SK-N-SH treated with all-trans-retinoic acid at 6 μM for 48 hours (cell line): ENCODE results near the gene HCRTR1.

Source experiments
- ATAC-seq: fragments of 200-7000 bp; cut with Tn5 transposase; 3 replicates; pipeline ENCODE4 v1.9.1; 2020; ENCODE audit warnings: mild to moderate bottlenecking, moderate library complexity
- ARNTL ChIP-seq: fragments of 450-650 bp; formaldehyde crosslinking; IDR thresholded peaks from 2 replicates; pipeline ENCODE4 v1.5.0; 2020; ENCODE audit warnings: low read depth, mild to moderate bottlenecking, moderate library complexity, borderline replicate concordance
- BACH2 ChIP-seq: fragments of 250-450 bp; sonication (Bioruptor Pico); IDR thresholded peaks from 2 replicates; pipeline ENCODE4 v1.9.0; 2021; ENCODE audit warnings: mild to moderate bottlenecking, borderline replicate concordance
- ESRRG ChIP-seq: fragments of 250-450 bp; sonication (Bioruptor Pico); IDR thresholded peaks from 2 replicates; pipeline ENCODE4 v1.6.1; 2021; ENCODE audit warnings: mild to moderate bottlenecking
- GLIS3 ChIP-seq: fragments of 250-450 bp; sonication (Bioruptor Pico); IDR thresholded peaks from 2 replicates; pipeline ENCODE4 v1.5.0; 2020; ENCODE audit warnings: mild to moderate bottlenecking, moderate library complexity
- ISL1 ChIP-seq: fragments of 250-450 bp; sonication (Bioruptor Pico); IDR thresholded peaks from 2 replicates; pipeline ENCODE4 v2.1.2; 2022; ENCODE audit warnings: mild to moderate bottlenecking, moderate library complexity
- OSR1 ChIP-seq: fragments of 250-450 bp; sonication (Bioruptor Pico); IDR thresholded peaks from 2 replicates; pipeline ENCODE4 v1.8.0; 2022; ENCODE audit warnings: moderate library complexity, mild to moderate bottlenecking, inconsistent platforms
- POU6F1 ChIP-seq: fragments of 250-450 bp; sonication (Bioruptor Pico); IDR thresholded peaks from 2 replicates; pipeline ENCODE4 v1.8.0; 2021; ENCODE audit warnings: low read depth, mild to moderate bottlenecking, moderate library complexity, borderline replicate concordance
- SNAI2 ChIP-seq: fragments of 250-450 bp; sonication (Bioruptor Pico); IDR thresholded peaks from 2 replicates; pipeline ENCODE4 v1.5.0; 2020; ENCODE audit warnings: mild to moderate bottlenecking, moderate library complexity
- TCF4 ChIP-seq: fragments of 250-450 bp; sonication (Bioruptor Pico); IDR thresholded peaks from 2 replicates; pipeline ENCODE4 v1.8.0; 2021; ENCODE audit warnings: mild to moderate bottlenecking, moderate library complexity, borderline replicate concordance
- TOX ChIP-seq: fragments of 250-450 bp; sonication (Bioruptor Pico); IDR thresholded peaks from 2 replicates; pipeline ENCODE4 v1.8.0; 2021; ENCODE audit warnings: mild to moderate bottlenecking, moderate library complexity, borderline replicate concordance
- ZC3H10 ChIP-seq: fragments of 250-450 bp; sonication (Bioruptor Pico); IDR thresholded peaks from 2 replicates; pipeline ENCODE4 v1.5.1; 2021; ENCODE audit warnings: mild to moderate bottlenecking, moderate library complexity
- ZFP3 ChIP-seq: fragments of 250-450 bp; sonication (Bioruptor Pico); IDR thresholded peaks from 2 replicates; pipeline ENCODE4 v1.5.0; 2020; ENCODE audit warnings: mild to moderate bottlenecking, moderate library complexity
- ZFP30 ChIP-seq: fragments of 450-650 bp; formaldehyde crosslinking; IDR thresholded peaks from 2 replicates; pipeline ENCODE4 v1.5.0; 2022; ENCODE audit warnings: mild to moderate bottlenecking, moderate library complexity
- ZNF70 ChIP-seq: fragments of 450-650 bp; formaldehyde crosslinking; IDR thresholded peaks from 2 replicates; pipeline ENCODE4 v1.5.0; 2020; ENCODE audit warnings: mild to moderate bottlenecking, moderate library complexity
- ZNF8 ChIP-seq: fragments of 450-650 bp; formaldehyde crosslinking; IDR thresholded peaks from 2 replicates; pipeline ENCODE4 v1.5.0; 2020; ENCODE audit warnings: mild to moderate bottlenecking, moderate library complexity
- TF ChIP-seq, protein P1 (sequence below): fragments of 250-450 bp; sonication (Bioruptor Pico); IDR thresholded peaks from 2 replicates; pipeline ENCODE4 v1.5.1; 2020; ENCODE audit warnings: low read depth, mild to moderate bottlenecking, moderate library complexity
- TF ChIP-seq, protein P2 (sequence below): fragments of 250-450 bp; sonication (Bioruptor Pico); IDR thresholded peaks from 2 replicates; pipeline ENCODE4 v1.8.0; 2020; ENCODE audit warnings: mild to moderate bottlenecking, moderate library complexity, borderline replicate concordance
- TF ChIP-seq, protein P3 (sequence below): fragments of 250-450 bp; sonication (Bioruptor Pico); IDR thresholded peaks from 2 replicates; pipeline ENCODE4 v1.5.0; 2020; ENCODE audit warnings: mild to moderate bottlenecking, moderate library complexity

The HCRTR1 gene

DNA sequence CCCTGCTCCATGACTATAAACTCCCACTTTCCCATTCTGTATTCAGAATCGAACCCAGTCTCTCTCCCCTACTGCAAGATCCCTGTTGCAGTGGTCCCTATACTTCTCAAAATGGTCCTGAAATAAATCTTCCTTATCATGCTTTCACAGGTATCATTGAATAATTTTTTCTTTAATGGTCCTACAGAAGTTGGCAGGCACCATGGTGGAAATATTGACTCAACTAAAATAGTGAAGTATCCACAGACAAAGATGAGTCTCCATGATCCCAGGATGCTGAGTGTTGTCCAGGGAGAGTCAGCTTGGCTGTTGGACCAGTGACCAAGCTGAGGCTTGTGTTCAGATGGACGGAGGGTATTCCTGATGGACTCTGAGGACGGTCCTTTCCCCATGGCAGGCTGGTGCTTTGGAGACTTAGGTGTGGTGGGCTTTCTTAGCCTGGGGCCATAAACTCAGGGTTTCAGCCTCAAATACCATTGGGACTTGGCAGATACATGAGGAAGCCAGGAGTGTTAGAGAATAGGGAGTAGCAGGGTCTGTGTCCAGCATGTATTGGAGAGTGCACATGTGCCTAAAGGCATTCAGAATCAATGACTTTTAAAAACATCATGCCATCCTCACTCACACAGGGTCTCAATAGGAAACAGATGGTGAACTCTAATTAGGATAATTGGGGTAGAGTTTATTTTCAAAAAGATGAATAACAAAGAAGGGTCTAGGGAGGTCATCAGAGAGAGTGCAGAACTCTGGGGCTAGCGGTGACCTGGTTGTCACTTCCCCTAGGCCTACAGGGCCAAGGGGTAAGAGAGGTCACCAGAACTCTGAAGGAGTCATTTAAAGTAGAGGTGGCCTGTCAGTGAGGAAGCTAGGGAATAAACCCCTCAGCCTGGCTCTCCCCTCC, 21.4 kb upstream of the HCRTR1 start:
- no peak for ATAC-seq

DNA sequence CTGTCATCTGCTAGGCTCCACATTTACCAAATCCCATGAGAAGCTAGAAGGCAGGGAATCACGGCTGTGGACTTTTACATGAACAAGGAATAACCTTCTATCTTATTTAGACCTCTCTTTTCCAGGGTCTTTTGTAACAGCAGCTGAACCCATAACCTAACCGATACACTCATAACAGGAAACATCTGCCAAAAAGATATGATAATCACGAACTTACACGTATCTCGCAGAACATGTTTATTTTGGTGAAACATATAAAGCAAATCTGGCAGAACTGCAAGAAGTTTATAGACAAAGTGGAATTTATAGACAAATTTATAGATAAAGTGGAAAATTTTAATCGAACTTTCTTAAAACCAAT, 20.8 kb upstream of the HCRTR1 start:
- TF ChIP-seq ZNF8 (CRISPR knock-in tag): no peak
- no peak for TF ChIP-seq ISL1 (CRISPR knock-in tag)
- no peak for TF ChIP-seq GLIS3 (CRISPR knock-in tag)
- TF ChIP-seq ESRRG (CRISPR knock-in tag): no peak
- TF ChIP-seq TCF4 (CRISPR knock-in tag): no peak
- TF ChIP-seq BACH2 (CRISPR knock-in tag): no peak
- TF ChIP-seq OSR1 (CRISPR knock-in tag): no peak
- TF ChIP-seq POU6F1: no peak
- no peak for TF ChIP-seq ZFP30 (CRISPR knock-in tag)
- TF ChIP-seq, protein P1, sequence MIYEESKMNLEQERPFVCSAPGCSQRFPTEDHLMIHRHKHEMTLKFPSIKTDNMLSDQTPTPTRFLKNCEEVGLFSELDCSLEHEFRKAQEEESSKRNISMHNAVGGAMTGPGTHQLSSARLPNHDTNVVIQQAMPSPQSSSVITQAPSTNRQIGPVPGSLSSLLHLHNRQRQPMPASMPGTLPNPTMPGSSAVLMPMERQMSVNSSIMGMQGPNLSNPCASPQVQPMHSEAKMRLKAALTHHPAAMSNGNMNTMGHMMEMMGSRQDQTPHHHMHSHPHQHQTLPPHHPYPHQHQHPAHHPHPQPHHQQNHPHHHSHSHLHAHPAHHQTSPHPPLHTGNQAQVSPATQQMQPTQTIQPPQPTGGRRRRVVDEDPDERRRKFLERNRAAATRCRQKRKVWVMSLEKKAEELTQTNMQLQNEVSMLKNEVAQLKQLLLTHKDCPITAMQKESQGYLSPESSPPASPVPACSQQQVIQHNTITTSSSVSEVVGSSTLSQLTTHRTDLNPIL (CRISPR knock-in tag): no peak
- no peak for TF ChIP-seq ZC3H10
- no peak for TF ChIP-seq ZFP3 (CRISPR knock-in tag)
- no peak for ATAC-seq

More for the DNA sequence above, 21.4 kb upstream of the HCRTR1 start:
- no peak for TF ChIP-seq GLIS3 (CRISPR knock-in tag)
- TF ChIP-seq, protein P1 (CRISPR knock-in tag): no peak
- TF ChIP-seq TCF4 (CRISPR knock-in tag): no peak
- no peak for TF ChIP-seq SNAI2 (CRISPR knock-in tag)
- TF ChIP-seq, protein P2, sequence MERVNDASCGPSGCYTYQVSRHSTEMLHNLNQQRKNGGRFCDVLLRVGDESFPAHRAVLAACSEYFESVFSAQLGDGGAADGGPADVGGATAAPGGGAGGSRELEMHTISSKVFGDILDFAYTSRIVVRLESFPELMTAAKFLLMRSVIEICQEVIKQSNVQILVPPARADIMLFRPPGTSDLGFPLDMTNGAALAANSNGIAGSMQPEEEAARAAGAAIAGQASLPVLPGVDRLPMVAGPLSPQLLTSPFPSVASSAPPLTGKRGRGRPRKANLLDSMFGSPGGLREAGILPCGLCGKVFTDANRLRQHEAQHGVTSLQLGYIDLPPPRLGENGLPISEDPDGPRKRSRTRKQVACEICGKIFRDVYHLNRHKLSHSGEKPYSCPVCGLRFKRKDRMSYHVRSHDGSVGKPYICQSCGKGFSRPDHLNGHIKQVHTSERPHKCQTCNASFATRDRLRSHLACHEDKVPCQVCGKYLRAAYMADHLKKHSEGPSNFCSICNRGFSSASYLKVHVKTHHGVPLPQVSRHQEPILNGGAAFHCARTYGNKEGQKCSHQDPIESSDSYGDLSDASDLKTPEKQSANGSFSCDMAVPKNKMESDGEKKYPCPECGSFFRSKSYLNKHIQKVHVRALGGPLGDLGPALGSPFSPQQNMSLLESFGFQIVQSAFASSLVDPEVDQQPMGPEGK: no peak
- TF ChIP-seq ISL1 (CRISPR knock-in tag): no peak
- TF ChIP-seq ARNTL (CRISPR knock-in tag): no peak
- no peak for TF ChIP-seq BACH2 (CRISPR knock-in tag)
- no peak for TF ChIP-seq POU6F1

DNA sequence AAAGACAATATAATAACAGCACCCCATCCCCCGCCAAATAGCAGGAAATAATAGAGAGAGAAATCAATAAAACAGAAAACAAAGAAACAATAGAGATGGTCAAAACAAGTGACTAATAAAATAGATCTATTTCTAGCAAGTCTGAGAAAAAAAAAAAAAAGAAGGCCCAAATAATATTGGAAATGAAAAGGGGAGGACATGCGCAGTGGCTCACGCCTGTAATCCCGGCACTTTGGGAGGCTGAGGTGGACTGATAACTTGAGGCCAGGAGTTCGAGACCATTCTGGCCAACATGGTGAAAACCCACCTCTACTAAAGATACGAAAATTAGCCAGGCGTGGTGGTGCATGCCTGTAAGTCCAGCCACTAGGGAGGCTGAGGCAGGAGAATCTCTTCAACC, 18.5 kb upstream of the HCRTR1 start:
- ATAC-seq: no peak
- no peak for TF ChIP-seq ZC3H10
- no peak for TF ChIP-seq SNAI2 (CRISPR knock-in tag)
- TF ChIP-seq, protein P3, sequence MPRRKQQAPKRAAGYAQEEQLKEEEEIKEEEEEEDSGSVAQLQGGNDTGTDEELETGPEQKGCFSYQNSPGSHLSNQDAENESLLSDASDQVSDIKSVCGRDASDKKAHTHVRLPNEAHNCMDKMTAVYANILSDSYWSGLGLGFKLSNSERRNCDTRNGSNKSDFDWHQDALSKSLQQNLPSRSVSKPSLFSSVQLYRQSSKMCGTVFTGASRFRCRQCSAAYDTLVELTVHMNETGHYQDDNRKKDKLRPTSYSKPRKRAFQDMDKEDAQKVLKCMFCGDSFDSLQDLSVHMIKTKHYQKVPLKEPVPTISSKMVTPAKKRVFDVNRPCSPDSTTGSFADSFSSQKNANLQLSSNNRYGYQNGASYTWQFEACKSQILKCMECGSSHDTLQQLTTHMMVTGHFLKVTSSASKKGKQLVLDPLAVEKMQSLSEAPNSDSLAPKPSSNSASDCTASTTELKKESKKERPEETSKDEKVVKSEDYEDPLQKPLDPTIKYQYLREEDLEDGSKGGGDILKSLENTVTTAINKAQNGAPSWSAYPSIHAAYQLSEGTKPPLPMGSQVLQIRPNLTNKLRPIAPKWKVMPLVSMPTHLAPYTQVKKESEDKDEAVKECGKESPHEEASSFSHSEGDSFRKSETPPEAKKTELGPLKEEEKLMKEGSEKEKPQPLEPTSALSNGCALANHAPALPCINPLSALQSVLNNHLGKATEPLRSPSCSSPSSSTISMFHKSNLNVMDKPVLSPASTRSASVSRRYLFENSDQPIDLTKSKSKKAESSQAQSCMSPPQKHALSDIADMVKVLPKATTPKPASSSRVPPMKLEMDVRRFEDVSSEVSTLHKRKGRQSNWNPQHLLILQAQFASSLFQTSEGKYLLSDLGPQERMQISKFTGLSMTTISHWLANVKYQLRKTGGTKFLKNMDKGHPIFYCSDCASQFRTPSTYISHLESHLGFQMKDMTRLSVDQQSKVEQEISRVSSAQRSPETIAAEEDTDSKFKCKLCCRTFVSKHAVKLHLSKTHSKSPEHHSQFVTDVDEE (CRISPR knock-in tag): no peak
- TF ChIP-seq, protein P2: no peak
- TF ChIP-seq TOX: no peak
- no peak for TF ChIP-seq GLIS3 (CRISPR knock-in tag)
- no peak for TF ChIP-seq ZNF70 (CRISPR knock-in tag)
